ENCODE measurements around the gene PSIP1.

DNA sequence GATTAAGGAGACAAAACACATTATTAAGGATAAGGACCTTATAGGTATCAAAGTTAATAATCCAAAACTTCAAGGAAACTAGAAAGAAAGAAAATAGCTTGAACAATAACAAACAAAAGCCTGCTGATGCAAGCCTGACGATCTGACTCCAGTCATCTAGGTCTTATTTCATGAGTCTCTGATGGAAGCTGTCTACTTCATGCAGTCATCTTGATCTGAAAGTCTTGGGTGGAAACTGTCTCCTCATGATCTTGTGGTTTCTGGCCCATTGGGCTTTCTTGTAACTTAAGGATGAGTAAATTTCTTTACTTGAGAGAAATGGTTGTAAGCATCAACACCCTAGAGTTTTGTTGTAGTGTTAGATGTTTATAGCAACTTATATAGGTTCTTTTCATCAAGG is 20.6 kb upstream of the PSIP1 start:
- TF ChIP-seq, protein P1, sequence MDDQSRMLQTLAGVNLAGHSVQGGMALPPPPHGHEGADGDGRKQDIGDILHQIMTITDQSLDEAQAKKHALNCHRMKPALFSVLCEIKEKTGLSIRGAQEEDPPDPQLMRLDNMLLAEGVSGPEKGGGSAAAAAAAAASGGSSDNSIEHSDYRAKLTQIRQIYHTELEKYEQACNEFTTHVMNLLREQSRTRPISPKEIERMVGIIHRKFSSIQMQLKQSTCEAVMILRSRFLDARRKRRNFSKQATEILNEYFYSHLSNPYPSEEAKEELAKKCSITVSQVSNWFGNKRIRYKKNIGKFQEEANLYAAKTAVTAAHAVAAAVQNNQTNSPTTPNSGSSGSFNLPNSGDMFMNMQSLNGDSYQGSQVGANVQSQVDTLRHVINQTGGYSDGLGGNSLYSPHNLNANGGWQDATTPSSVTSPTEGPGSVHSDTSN (CRISPR knock-in tag; IDR thresholded peaks at IDR 0.05) = no peak
- TF ChIP-seq GLIS1 (tag by site-specific recombination; IDR thresholded peaks at IDR 0.05) (no peak), SP2 (tag by site-specific recombination; IDR thresholded peaks at IDR 0.05) (no peak), ZNF19 (tag by site-specific recombination; IDR thresholded peaks at IDR 0.05; ENCODE audit: low read depth) (no peak)
- TF ChIP-seq, protein P2, sequence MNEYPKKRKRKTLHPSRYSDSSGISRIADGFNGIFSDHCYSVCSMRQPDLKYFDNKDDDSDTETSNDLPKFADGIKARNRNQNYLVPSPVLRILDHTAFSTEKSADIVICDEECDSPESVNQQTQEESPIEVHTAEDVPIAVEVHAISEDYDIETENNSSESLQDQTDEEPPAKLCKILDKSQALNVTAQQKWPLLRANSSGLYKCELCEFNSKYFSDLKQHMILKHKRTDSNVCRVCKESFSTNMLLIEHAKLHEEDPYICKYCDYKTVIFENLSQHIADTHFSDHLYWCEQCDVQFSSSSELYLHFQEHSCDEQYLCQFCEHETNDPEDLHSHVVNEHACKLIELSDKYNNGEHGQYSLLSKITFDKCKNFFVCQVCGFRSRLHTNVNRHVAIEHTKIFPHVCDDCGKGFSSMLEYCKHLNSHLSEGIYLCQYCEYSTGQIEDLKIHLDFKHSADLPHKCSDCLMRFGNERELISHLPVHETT (tag by site-specific recombination; IDR thresholded peaks at IDR 0.05) = no peak
- TF ChIP-seq, protein P3, sequence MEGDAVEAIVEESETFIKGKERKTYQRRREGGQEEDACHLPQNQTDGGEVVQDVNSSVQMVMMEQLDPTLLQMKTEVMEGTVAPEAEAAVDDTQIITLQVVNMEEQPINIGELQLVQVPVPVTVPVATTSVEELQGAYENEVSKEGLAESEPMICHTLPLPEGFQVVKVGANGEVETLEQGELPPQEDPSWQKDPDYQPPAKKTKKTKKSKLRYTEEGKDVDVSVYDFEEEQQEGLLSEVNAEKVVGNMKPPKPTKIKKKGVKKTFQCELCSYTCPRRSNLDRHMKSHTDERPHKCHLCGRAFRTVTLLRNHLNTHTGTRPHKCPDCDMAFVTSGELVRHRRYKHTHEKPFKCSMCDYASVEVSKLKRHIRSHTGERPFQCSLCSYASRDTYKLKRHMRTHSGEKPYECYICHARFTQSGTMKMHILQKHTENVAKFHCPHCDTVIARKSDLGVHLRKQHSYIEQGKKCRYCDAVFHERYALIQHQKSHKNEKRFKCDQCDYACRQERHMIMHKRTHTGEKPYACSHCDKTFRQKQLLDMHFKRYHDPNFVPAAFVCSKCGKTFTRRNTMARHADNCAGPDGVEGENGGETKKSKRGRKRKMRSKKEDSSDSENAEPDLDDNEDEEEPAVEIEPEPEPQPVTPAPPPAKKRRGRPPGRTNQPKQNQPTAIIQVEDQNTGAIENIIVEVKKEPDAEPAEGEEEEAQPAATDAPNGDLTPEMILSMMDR (tag by site-specific recombination; IDR thresholded peaks at IDR 0.05) = no peak
